T47D (cell line): ENCODE data around the gene TAOK3.
A peak's percentile ranks its signal among the peaks of the same experiment; 100 is the strongest.
"Not testable (repeated sequence)": the region's sequence is repeated elsewhere in the genome, so short reads cannot be mapped to it uniquely, and the experiment has no call there.

Experiments
- DNase-seq, 2 experiments: peaks; one replicate each; pipeline versions ENCODE4 v3.0.0 to v3.0.0-alpha.2; 2011 to 2012; ENCODE audit warnings: low read depth in 1 of 2, low spot score in 1 of 2
- JUND ChIP-seq: IDR thresholded peaks from 2 replicates; pipeline ENCODE4 v1.6.1; 2012; ENCODE audit warnings: low read depth
- in situ Hi-C: cut with HindIII; loops from 2 replicates; pipeline ENCODE4 v1.10.0; 2016; ENCODE audit warnings: low sequenced_read_pairs, low pct_unique_long_range_greater_than_20kb

TAOK3 gene

GRCh38 chr12:118326991-118327390 is 45.7 kb downstream of the TAOK3 start:
- no peak for DNase-seq
- in situ Hi-C loops, result no loop called here
- no peak for TF ChIP-seq JUND

GRCh38 chr12:118325081-118325480 is 47.6 kb downstream of the TAOK3 start:
- in situ Hi-C loops, result no loop called here
- no peak for TF ChIP-seq JUND
- DNase-seq, result no peak

GRCh38 chr12:118319627-118320026 is 53.1 kb downstream of the TAOK3 start:
- TF ChIP-seq JUND, result no peak

GRCh38 chr12:118318744-118319143 is 54.0 kb downstream of the TAOK3 start:
- no peak for TF ChIP-seq JUND
- DNase-seq, result no peak
- in situ Hi-C loops, result no loop called here

More at GRCh38 chr12:118319627-118320026, 53.1 kb downstream of the TAOK3 start:
- in situ Hi-C loops, result no loop called here
- no peak for DNase-seq

GRCh38 chr12:118317729-118318128 is 55.0 kb downstream of the TAOK3 start:
- no peak for DNase-seq
- in situ Hi-C loops, result no loop called here
- no peak for TF ChIP-seq JUND

- no peak for TF ChIP-seq JUND
- no peak for DNase-seq
- in situ Hi-C loops, result no loop called here
Measured at GRCh38 chr12:118315821-118316220, 56.9 kb downstream of the TAOK3 start.

- TF ChIP-seq JUND, result no peak
- in situ Hi-C loops, result no loop called here
- DNase-seq, result no peak
Measured at GRCh38 chr12:118312578-118312977, 60.1 kb downstream of the TAOK3 start.

- no peak for DNase-seq
- TF ChIP-seq JUND, result no peak
- in situ Hi-C loops, result no loop called here
Measured at GRCh38 chr12:118311666-118312065, 61.0 kb downstream of the TAOK3 start.

- DNase-seq, result no peak
- in situ Hi-C loops, result no loop called here
- no peak for TF ChIP-seq JUND
Measured at GRCh38 chr12:118310320-118310719, 62.4 kb downstream of the TAOK3 start.

- DNase-seq, in situ Hi-C loops: not testable (repeated sequence)
Measured at GRCh38 chr12:118308006-118308405, 64.7 kb downstream of the TAOK3 start.

- no peak for DNase-seq
- in situ Hi-C loops, result no loop called here
Measured at GRCh38 chr12:118307069-118307954, 65.4 kb downstream of the TAOK3 start.

GRCh38 chr12:118304093-118304492 is 68.6 kb downstream of the TAOK3 start:
- TF ChIP-seq JUND, result no peak
- DNase-seq, result no peak
- in situ Hi-C loops, result no loop called here

More at GRCh38 chr12:118307069-118307954, 65.4 kb downstream of the TAOK3 start:
- TF ChIP-seq JUND, result no peak

GRCh38 chr12:118302053-118302452 is 70.7 kb downstream of the TAOK3 start:
- TF ChIP-seq JUND, result no peak
- in situ Hi-C loops, result no loop called here
- DNase-seq, result peak; percentile 13 to 86
